ENCODE data around the gene CDT1.
"Not testable (repeated sequence)": the region's sequence is repeated elsewhere in the genome, so short reads cannot be mapped to it uniquely, and the experiment has no call there.

Gene CDT1

DNA sequence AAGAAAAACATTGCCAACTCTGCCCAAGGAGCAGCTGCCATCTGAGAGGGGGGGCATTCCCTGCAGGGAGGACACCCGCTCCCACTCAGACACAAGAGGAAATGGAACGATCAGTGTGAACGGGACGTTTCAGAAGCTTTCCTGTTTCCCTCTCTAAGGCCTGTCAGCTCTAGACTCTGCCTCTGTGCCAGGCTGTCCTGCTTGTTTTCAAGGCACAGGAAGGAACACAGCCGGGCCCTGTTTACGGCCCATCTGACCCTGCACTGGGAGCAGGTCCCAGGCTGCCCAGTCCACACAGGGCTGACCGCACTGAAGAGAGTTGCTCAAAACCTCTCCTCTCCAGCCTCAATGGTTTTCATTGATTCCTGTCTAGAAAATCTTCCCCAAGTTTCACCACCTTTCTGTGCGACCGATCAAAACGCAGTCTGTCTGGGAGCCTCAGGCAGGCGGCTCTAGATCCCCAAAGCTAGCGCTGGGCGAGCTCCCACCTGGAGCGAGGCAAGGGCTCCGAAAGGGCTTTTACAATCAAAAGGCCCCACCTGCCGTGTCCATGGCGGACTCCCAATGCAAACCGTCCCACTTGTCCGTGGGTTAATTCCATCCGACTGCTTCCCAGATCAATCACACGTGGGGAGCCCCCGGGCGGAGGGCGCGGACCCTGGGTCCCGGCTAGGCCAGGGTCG, 20.1 kb upstream of the CDT1 start:
- DNase-seq (ENCODE audit: low read depth) = no peak

DNA sequence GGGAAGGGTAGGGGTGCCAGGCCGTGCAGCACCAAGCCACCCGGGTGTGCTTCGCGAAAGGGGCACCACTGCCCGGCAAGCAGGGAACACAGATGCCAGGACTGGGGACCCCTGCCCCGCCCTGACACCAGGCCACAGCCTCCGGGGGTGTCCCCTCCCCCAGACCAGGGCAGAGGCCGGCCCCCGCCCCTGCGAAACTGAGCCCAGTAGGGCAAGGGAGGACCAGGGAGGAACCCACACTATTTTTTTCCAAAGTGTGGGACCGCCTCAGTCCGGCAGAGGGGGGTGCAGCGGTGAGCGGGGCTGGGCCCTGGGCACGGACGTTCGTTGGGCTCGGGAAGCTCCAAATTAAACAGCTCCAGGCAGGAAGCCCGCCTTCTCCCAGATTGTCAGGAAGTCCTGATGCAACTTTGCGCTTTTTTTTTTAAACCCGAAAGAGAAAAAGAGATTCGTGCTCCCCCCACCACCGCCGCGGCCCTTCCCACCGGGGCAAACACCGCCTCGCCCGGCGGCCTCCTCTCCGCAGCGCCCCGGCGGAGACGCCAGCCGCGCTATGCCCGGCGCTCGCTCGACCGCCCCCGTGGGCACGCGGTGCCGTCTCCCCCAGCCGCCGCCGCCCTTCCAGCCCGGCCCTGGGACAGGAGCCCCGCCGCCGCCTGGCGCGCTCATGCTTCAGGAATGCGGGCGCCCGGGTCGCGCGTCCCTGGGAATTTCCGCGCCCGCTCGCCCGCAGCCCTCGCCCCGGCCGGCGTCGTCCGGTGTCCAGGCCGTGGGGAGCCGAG, 19.3 kb upstream of the CDT1 start:
- no peak for DNase-seq (ENCODE audit: low read depth)

DNA sequence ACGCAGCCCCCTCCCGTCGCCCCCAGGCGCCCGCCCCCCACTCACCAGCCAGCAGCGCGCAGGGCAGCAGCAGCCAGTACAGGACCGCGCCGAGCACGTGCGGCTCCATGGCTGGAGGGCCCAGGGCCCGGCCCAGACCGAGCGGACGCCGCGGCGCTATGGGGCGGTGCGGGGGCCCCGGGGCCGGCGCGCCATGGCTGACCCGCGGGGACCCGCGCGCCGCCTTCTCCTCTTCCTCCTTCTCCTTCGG, 18.8 kb upstream of the CDT1 start:
- no peak for DNase-seq (ENCODE audit: low read depth)

DNA sequence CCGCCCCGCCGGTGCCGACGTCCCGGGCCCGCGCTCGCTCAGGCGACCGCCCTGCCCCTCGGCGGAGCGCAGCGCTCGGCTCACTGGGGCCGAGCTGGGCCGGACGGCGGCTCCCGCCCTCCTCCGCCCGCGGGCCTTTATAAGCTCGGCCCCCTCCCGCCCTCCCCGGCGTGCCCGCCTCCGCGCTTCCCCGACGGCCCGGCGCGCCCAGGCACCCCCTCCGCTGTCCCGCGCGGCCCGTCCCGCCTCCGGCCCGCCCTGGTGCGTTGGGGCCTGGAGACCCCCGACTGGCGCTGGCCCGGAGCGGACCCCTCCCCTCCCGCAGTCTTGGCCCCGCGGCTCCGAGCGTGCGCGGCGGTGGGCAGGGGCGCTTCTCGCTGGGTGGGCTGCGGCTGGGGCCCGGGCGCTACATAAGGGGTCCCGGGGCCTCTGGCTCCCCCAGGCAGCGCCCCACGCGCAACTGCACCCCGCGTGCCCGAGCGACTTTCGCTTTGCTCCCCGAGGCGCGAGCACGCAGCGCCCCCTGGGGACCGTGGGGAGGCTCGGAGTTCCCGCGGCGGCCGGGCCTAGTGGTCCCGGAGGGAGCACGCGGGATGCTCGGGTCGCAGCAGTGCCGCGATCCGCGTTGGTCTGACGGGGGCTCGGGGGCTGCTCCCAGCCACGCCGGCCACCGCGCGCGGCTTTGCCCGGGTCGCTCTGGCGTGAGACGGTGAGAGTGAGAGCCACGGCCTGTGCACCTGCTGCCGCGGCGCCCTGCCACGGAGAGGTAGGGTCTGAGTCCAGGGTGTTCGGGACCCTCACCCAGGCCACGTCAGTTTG, 18.3 kb upstream of the CDT1 start, which contains the start of gene PIEZO1:
Gene PIEZO1 (minus strand): TSS at position 115 of the 819 bp plus-strand sequence. CDS start 256 bp downstream, outside the sequence.
- DNase-seq (ENCODE audit: low read depth) = no peak

GRCh38 chr16:88787579-88788314, 15.8 kb upstream of the CDT1 start:
- no peak for DNase-seq (ENCODE audit: low read depth)

DNA sequence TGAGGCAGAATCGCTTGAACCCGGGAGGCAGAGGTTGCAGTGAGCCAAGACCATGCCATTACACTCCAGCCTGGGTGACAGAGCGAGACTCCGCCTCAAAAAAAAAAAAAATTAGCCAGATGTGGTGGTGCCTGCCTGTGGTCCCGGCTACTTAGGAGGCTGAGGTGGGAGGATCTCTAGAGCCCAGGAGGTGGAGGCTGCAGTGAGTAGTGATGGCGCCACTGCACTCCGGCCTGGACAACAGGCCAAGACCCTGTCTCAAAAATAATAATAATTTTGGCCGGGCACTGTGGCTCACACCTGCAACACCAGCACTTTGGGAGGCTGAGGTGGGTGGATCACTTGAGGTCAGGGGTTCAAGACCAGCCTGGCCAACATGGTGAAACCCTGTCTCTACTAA, 14.8 kb upstream of the CDT1 start:
- DNase-seq (ENCODE audit: low read depth) = not testable (repeated sequence)

DNA sequence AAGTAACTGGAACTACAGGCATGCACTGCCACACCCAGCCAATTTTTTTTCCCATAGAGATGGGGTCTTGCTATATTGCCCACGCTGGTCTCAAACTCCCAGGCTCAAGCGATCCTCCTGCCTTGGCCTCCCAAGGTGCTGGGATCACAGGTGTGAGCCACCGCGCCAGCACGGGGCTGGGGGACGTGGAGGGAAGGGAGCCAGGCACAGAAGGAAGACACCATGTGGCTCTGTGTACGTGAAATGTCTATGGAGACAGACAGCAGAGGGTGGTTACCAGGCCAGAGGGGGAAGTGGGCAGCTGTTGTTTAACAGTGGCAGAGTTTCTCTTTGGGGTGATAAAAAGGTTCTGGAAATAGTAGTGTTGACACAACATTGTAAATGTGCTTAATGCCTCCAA, 14.0 kb upstream of the CDT1 start:
- DNase-seq (ENCODE audit: low read depth) = no peak

- DNase-seq (ENCODE audit: low read depth) = no peak
Observed at GRCh38 chr16:88790312-88791211, 13.0 kb upstream of the CDT1 start.

- no peak for DNase-seq (ENCODE audit: low read depth)
Observed at GRCh38 chr16:88792078-88792550, 11.5 kb upstream of the CDT1 start.

- DNase-seq (ENCODE audit: low read depth) = no peak
Observed at GRCh38 chr16:88792668-88793250, 10.8 kb upstream of the CDT1 start.

GRCh38 chr16:88793251-88793954, 10.2 kb upstream of the CDT1 start:
- no peak for DNase-seq (ENCODE audit: low read depth)

GRCh38 chr16:88796278-88796677, 7.3 kb upstream of the CDT1 start:
- no peak for DNase-seq (ENCODE audit: low read depth)

DNA sequence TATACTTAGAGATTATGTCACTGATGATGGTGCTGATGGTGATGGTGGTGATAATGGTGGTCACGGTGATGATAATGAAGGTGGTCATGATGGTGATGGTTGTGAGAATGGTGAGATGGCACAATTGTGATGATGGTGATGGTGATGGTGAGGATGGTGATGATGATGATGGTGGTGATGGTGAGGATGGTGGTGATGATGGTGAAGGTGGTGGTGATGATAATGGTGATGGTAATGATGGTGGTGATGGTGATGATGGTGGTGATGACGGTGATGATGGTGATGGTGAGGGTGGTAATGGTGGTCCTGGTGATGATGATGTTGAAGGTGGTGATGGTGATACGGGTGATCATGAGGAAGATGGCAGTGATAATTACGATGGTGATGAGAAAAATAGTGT, 5.5 kb upstream of the CDT1 start:
- DNase-seq (ENCODE audit: low read depth) = no peak

DNA sequence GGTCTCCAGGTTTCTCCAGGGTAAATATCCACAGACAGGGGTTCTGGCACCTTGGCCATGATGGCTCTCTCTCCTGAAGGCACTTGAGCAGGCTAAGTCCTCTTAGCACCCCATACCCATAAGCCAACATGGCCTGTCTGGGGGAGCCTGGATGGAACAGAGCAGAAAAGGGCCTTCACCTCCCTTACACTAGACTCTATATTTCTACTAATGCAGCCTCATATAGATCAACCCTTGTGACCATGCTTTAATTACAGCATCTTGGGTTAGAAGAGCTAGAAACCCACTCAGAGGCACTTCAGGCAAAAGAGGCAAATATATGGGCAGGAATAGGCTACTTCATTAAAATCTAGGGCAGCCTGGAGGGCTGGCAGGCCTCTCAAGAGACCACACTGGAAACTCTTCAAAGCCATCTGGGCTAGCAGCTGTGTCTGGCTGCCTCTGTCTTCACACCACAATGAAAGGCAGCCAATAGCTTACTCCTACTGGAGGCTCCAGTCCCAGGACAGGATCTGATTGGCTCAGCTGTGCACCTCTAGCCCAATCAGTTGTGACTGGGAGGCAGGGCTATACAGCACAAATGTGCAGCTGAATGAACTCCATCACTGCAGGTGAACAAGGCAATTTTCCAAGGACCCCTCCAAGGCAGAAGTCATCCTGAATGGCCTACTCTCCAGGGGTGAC, 4.7 kb upstream of the CDT1 start:
- no peak for DNase-seq (ENCODE audit: low read depth)

GRCh38 chr16:88799569-88800276, 3.9 kb upstream of the CDT1 start:
- no peak for DNase-seq (ENCODE audit: low read depth)

DNA sequence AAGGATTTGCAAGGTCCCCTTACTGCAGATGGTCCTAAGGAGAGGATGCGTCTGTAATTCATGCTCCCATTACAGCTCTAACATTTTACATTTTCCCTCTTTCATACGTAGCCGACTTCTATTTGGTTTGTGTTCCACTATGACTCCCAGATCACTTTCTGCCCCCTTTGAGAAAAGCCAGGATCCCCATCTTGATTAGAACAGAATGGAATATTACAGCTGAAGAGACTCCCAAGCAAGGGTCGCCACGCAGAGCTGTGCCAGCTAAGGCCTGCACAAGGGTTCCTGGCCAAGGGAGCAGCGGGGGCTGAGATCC, 3.4 kb upstream of the CDT1 start:
- DNase-seq (ENCODE audit: low read depth) = no peak

DNA sequence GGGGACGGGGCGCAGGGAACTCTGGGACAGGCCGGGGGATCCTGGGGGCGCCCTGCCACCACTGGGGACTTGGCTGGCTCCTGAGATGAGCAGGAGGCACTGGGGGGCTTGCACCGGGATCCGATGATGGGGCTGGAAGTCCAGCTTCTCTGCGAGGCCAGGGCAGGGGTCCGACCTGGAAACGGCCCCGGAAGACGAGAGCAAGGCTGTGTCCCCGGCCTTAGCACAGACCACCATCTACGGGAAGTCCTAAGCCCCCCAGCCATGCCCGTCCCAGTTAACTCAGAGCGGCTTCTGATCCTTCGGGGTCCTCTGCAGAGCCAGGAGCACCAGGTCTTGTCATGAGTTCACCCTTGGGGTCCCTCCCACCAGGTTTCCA, 573 bp downstream of the CDT1 start:
- DNase-seq (ENCODE audit: low read depth) = no peak

- no peak for DNase-seq (ENCODE audit: low read depth)
Observed at GRCh38 chr16:88804552-88805339, 1.2 kb downstream of the CDT1 start.
